ENCODE measurements around the gene URB2. TPM values are rescaled to one million over a fixed set of nuclear protein-coding genes. Genes with fewer than 3 reads are reported as not detected.

Gene URB2
- total RNA-seq, 1 experiment from 2014 or later: 53.2 TPM

DNA sequence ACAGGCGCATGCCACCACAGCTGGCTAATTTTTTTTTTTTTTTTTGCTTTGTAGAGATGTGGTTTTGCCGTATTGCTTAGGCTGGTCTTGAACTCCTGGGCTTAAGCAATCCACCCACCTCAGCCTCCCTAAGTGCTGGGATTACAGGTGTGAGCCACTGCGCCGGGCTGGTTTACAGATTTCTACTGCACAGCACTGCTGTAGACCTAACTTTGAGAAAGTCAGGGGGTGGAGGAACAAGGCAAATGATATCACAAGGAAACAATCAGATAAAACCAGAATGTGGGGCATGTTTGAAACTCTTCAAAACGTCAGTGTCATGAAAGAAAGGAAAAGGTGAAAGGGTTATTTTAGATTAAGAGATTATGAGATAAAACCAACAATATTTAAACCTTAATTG lies 45.3 kb downstream of the URB2 start:
- no CpG with 5 or more reads among the region's 5 CpGs for WGBS (ENCODE audit: extremely low coverage, insufficient read length, low lambda C conversion rate)
- H3K4me2 ChIP-seq (ENCODE audit: insufficient read depth, insufficient read length, low read length): no peak overlapping the region
- H2BK120ac ChIP-seq (ENCODE audit: low read depth, low read length, poor library complexity, severe bottlenecking): no peak overlapping the region
- no peaks in the 10 kb centered on the region for H3K27me3 Mint-ChIP-seq (ENCODE audit: low read depth)
- no peak overlapping the region for H2BK15ac ChIP-seq (ENCODE audit: low read depth, low read length)
- H4K91ac ChIP-seq (ENCODE audit: insufficient read length, low read depth, low read length): no peak overlapping the region
- no peaks in the 10 kb centered on the region for H3K23me2 ChIP-seq (ENCODE audit: insufficient read length, low read depth, low read length, poor library complexity, severe bottlenecking)
- H3K9me3 Mint-ChIP-seq: no peaks in the 10 kb centered on the region; a peak in 1 of 5 replicates
- no peak overlapping the region for H3K14ac ChIP-seq (ENCODE audit: insufficient read depth, low read length)
- no peak overlapping the region for H2AK5ac ChIP-seq (ENCODE audit: insufficient read length, low read length)
- no peak overlapping the region for H2AFZ ChIP-seq (ENCODE audit: low read length)
- H4K5ac ChIP-seq (ENCODE audit: insufficient read length, low read depth, low read length): no peak overlapping the region
- H2BK5ac ChIP-seq (ENCODE audit: insufficient read length, low read length): no peak overlapping the region
- no peaks in the 10 kb centered on the region for H3K27me3 ChIP-seq (ENCODE audit: insufficient read depth, low read length)
- peaks cover 4 to 12% of the 10 kb centered on the region in 2 experiments; a peak in 3 of 4 replicates for H3K4me1 Mint-ChIP-seq
- DNase-seq: no peak
- H3K18ac ChIP-seq (ENCODE audit: insufficient read length, low read depth, low read length): no peak overlapping the region
- no peak for TF ChIP-seq CTCF (conservative IDR thresholded peaks at IDR 0.05)
- no peaks in the 10 kb centered on the region for H3K4me1 ChIP-seq (ENCODE audit: insufficient read depth, low read length)
- no peak overlapping the region for H3K4me3 Mint-ChIP-seq
- no peak overlapping the region for H2BK20ac ChIP-seq (ENCODE audit: low read depth, low read length, poor library complexity, severe bottlenecking)
- H3T11ph ChIP-seq (ENCODE audit: low read length): no peak overlapping the region
- no peaks in the 10 kb centered on the region for H3K79me2 ChIP-seq (ENCODE audit: insufficient read depth, low read length)
- no peak overlapping the region for H3K9ac ChIP-seq (ENCODE audit: extremely low read depth, insufficient read length, low read length)
- no peaks in the 10 kb centered on the region for H3K9me3 ChIP-seq (ENCODE audit: control insufficient read depth, low read depth, low read length)
- no peak overlapping the region for H3K27ac ChIP-seq (ENCODE audit: insufficient read length, low read depth, low read length)
- H3K79me1 ChIP-seq (ENCODE audit: insufficient read depth, low read depth, low read length, poor library complexity, severe bottlenecking): no peaks in the 10 kb centered on the region
- no peak overlapping the region for H3K56ac ChIP-seq (ENCODE audit: insufficient read length, low read depth, low read length)
- H3K36me3 Mint-ChIP-seq (ENCODE audit: insufficient read depth in 1 of 3, low read depth in 3 of 3): no peaks in the 10 kb centered on the region; a peak in 2 of 7 replicates
- no peak overlapping the region for H4K8ac ChIP-seq (replicated peaks; ENCODE audit: insufficient read length, low read depth, low read length)
- no peak overlapping the region for H3K27ac Mint-ChIP-seq
- H3K23ac ChIP-seq (ENCODE audit: insufficient read length, low read depth, low read length): no peak overlapping the region
- H4K20me1 ChIP-seq (ENCODE audit: control insufficient read depth, insufficient read depth, insufficient read length): no peaks in the 10 kb centered on the region
- H2BK12ac ChIP-seq (ENCODE audit: insufficient read length, low read depth, low read length): no peak overlapping the region
- H3K4ac ChIP-seq (ENCODE audit: low read depth, low read length): no peak overlapping the region

Measured in H9 (cell line).